SK-N-SH (cell line): ENCODE measurements around the gene COL25A1.

Experiments used
- EP300 ChIP-seq, 2 experiments: IDR thresholded peaks; 2 replicates each; pipeline versions ENCODE4 v1.4.0 to v1.6.1; 2012; ENCODE audit warnings: borderline replicate concordance in 1 of 2, low read depth in 1 of 2, low read length in 1 of 2
- EZH2phosphoT487 ChIP-seq: fragments of 200-600 bp; sonication (generic); IDR thresholded peaks from 2 replicates; pipeline ENCODE4 v1.6.1; 2017; ENCODE audit warnings: low read depth, mixed run types, mild to moderate bottlenecking, antibody characterized with exemption, moderate library complexity, borderline replicate concordance
- SMC3 ChIP-seq: IDR thresholded peaks from 2 replicates; pipeline ENCODE4 v1.6.1; 2012; ENCODE audit warnings: low read depth, low read length, improper control_type of control experiment
- TAF1 ChIP-seq: IDR thresholded peaks from 2 replicates; pipeline ENCODE4 v1.6.1; 2012; ENCODE audit warnings: low read depth, mild to moderate bottlenecking, low read length, moderate library complexity, borderline replicate concordance
- TF ChIP-seq, protein P1 (sequence below): fragments of 200-600 bp; sonication (generic); IDR thresholded peaks from 2 replicates; pipeline ENCODE4 v1.6.1; 2017; ENCODE audit warnings: antibody characterized with exemption, mild to moderate bottlenecking, moderate library complexity

DNA sequence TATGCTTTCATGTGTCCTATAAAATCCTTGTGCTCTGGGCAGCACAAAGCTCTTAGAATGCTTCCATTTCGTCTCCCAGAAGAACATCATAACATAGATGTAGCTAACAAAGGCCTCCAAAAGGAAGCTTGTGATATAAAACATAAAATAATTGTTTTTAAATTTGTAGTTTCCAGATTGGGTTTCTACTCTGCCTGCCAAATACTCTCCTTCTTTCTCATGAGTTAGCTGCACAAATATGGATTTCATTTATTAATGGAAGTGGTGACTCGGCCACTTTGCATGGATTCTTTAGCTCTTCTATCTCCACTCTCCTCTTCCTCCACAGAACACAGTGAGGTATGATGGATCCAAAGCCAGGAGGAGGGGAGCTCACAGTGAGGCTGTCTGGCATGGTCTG is 265.4 kb downstream of the COL25A1 start:
- TF ChIP-seq SMC3: no peak
- TF ChIP-seq EZH2phosphoT487: no peak
- no peak for TF ChIP-seq TAF1
- TF ChIP-seq, protein P1, sequence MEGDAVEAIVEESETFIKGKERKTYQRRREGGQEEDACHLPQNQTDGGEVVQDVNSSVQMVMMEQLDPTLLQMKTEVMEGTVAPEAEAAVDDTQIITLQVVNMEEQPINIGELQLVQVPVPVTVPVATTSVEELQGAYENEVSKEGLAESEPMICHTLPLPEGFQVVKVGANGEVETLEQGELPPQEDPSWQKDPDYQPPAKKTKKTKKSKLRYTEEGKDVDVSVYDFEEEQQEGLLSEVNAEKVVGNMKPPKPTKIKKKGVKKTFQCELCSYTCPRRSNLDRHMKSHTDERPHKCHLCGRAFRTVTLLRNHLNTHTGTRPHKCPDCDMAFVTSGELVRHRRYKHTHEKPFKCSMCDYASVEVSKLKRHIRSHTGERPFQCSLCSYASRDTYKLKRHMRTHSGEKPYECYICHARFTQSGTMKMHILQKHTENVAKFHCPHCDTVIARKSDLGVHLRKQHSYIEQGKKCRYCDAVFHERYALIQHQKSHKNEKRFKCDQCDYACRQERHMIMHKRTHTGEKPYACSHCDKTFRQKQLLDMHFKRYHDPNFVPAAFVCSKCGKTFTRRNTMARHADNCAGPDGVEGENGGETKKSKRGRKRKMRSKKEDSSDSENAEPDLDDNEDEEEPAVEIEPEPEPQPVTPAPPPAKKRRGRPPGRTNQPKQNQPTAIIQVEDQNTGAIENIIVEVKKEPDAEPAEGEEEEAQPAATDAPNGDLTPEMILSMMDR: no peak
- TF ChIP-seq EP300 (IDR thresholded peaks at IDR 0.05; ENCODE audit: borderline replicate concordance in 1 of 2, low read depth in 1 of 2, low read length in 1 of 2): no peak
